Kidney capillary endothelial cell (primary cell): Measurements from ENCODE around the gene DPP6.
"Not testable (repeated sequence)": the region's sequence is repeated elsewhere in the genome, so short reads cannot be mapped to it uniquely, and the experiment has no call there.

Source experiments
- DNase-seq: peaks from one replicate; pipeline ENCODE4 v3.0.0-alpha.2; 2018; ENCODE audit warnings: low spot score

DPP6 gene

DNA sequence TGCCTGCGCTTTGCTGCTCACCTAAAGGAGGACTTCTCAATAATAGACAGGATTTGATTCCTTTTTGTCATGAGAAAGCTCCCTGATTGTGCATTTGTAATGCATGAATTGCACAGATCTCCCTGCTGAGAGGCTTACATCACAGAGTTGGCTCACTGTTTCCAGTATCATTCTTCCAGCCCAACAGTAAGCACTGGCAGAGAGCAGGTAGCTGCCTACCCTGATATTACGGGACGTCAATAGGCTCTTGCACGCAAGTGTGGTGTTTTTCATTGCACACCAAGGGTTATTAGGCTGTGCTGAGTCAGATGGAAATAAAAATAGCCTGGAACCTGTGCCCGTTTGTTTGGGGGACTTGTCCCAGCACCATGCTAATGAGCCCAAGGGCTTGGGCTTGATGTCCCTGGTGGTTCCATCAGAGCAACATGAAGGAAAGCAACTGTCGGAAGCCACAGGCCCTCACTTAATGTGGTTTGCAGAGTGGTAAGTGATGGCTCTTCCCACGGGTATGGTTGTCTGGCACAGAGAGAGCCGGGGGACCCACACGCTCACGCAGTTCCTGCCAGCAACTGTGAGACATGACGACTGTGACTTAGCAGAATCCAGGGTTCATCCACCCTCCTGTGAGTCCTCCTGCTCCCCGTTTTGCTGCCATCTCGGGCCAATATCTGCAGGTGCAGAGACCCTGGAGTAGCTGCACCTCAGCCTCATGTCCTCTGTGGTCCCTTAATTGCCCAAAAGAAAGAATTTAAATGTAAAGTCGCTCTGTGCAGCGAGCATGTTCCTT, 20.4 kb downstream of the DPP6 start:
- DNase-seq = not testable (repeated sequence)

DNA sequence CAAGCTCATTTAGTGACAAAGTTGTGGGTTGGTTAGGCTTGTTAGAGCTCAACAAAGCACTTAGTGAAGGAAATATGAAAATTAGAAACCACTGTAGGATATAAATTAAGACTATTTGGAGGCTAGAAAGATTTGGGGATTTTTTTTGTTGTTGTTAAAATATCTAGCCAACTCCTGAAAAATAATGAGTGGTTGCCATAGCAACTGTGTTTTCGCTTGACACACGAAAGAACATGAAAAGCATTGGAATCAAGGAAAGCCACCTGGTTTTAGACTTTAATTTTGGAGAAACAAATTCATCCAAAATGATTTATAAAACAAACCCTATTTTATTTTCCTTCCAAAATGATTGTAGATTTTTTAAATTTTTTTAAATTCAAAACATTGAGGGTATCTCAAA, 26.3 kb downstream of the DPP6 start:
- not testable (repeated sequence) for DNase-seq

DNA sequence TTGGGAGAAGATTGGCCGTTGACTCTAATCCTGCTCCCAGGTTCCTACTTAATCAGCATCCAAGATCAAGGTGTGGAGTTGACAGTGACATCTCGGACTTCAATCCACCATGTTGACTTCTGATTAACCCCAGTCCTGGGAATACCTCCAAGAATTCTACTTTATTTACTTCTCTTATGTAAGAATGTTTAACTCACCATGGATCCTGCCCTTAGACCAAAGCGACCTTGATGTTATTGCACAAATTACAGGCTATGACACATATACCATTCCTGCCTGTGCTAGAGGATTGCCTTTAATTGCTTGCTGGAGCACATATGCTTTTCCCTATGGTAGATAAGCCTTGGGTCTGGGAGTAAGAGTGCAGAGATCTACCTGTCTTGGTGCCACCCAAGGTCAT, 28.1 kb downstream of the DPP6 start:
- DNase-seq = not testable (repeated sequence)

DNA sequence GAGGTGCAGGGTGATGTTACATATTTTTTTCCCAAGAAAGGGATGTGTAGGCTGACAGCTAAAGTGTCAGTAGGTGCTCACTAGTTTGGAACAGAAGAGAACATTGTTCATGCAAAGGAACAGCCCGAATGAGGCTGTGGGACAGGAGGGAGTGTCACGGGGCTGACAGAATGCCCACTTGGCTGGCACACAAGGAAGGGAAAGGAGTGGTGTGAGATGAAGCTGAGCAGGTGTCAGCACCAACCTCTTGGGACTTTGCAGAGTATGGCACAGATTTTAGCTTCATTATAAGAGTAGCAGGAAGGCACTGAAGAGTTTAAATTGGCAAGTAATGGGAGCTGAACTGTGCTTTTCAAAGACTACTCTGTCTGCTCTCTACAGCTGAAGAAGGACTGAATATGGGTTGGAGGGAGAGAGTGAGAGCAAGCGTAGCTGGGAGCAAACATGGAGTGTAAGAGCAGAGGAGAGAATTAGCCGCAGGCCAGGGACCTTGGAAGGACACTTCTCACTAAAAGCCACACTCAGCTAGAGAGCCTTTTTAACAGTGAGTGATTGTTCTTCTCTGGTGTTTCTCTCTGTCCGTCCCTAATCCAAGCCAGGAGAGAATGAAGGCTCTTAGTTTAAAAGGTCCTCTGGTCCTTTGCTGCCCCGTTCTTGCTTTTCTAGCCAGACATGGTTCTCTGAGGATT, 35.0 kb downstream of the DPP6 start:
- DNase-seq = not testable (repeated sequence)

DNA sequence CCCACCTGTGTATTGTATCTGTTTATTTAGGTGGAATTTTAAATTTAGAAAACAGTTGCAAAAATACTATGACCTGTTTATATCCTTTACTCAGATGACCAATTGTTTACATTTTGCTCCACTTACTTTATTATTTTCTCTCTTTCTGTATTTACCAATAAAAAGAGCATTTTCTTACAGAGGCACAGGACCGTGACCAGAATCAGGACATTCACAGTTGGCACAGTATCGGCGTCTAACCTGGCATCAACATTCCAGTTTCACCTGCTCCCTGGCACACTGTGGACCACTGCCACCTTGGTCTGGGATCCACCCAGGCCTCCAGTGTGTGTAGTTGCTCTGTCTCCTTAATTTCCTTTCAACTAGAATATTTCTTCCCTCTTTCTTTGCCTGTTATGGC, 39.9 kb downstream of the DPP6 start:
- not testable (repeated sequence) for DNase-seq

DNA sequence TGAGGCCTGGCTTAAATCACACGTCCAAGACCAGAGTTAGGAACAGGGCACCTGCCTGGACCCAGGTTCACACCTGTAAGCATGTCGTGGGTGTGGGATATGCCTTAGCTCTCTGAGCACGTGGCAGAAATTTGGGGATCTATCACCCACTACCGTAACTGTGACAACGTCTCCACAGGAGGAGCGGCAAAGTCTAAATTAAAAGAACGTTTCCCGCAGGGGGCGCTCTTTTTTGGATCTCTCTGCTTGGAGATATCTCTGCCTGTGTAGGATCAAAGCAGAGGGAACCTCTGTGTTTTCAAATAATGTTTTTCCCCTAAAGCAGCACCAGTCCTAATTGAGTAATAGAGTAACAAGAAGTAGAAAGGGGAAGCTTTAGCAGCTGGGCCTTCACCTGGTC, 43.0 kb downstream of the DPP6 start:
- DNase-seq = not testable (repeated sequence)

DNA sequence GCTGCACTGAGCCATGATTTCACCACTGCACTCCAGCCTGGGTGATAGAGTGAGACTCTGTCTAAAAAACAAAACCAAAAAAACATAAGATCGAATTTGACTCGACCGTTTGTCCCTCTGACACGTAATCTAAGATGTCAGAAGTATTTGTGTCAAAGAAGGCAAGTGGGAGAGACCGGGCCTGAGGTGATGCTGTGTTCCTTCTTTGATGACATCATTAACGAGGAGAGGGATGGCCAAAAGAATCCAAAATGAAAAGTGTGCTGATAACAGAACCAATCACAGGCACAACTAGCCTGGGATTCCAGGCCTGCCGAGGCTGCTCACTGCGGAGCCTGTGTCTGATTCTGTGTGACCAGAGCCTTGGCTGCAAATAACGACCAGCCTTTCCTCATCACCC, 52.9 kb downstream of the DPP6 start:
- not testable (repeated sequence) for DNase-seq

DNA sequence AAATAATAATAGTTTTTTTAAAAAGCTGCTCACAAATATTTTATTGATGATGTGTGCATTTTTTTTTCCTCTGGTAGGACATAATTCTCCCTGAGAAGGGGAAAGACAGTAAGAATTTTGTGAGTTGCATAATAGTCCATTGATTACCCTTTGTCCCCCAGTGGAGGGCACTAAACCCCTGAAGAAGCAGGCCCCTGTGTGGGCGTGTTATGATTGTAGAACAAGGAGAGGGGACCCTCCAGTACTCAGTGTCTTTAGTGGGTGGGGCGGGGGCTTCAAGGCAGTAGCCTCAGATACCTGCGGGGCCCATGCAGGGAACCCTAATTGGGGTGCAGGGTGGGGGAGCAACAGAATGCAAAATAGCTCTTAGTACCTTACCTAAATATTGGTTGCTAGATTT, 57.4 kb downstream of the DPP6 start:
- DNase-seq = not testable (repeated sequence)

DNA sequence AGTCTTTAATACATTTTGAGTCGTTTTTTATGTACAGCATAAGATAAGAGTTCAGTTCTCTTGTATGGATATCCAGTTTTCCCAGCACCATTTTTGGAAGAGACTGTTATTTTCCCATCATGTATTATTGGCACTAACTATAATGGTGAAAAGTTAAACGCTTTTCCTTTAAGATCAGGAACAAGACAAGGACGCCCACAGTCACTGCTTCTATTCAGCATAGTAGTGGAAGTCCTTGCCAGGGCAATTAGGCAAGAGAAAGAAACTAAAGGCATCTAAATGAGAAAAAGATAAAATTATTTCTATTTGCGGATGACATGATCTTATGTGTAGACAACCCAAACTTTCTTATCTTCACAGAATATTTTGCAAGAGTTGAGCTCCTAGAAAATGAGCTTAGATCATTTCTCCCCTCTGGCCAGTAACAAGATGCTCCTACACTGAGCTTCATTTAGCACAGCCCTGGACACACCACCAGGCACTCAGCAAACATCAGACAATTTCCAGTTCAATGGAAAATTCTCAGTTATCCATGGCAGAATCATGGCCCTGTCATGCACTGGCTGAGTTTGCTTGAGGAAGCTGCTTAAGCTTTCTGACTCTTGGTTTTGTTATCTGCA, 61.6 kb downstream of the DPP6 start:
- DNase-seq = not testable (repeated sequence)

DNA sequence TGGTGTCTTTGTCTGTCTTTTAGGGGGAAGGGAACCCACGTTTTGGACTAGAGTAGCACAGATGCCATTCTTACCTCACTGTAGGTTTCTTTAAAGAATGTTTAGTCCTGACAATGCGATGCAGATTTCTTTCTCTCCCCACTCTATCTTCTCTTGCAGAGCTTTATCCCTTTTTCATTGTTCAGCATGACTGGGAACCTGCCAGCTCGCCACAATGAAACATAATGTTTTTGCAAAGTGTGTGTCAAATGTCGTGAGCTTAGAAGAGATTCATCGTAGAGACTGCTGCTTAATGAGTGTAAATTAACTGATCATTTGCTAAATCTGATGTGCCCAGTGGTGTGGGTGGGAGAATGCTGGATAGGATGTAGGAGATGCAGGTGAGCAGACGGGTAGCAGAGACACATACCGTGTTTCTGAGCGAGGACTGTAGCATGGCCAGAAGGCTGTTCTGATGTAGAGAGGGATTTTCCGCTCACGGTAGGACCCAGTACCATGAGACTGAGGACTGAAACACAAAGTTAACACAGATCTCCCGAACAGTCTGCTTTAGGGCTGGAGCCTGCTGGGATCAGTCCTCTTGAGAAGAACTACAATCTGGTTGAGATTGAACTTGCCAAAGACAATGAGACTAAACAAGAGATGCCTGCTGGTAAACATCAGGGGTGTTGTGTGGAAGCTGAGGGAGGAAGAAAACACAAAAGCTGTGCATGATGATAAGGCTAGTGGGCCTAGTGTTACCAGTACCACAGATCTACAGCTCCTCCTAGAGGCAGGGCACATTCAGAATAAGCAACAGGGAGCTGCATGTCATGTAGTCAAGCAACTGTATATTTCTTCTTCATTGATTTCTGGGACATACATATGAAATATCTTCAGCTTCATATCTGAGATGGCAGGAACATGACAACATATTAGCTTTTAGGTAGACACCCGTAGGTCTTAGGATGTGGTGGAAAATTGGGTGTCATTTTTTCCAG, 65.5 kb downstream of the DPP6 start:
- not testable (repeated sequence) for DNase-seq

DNA sequence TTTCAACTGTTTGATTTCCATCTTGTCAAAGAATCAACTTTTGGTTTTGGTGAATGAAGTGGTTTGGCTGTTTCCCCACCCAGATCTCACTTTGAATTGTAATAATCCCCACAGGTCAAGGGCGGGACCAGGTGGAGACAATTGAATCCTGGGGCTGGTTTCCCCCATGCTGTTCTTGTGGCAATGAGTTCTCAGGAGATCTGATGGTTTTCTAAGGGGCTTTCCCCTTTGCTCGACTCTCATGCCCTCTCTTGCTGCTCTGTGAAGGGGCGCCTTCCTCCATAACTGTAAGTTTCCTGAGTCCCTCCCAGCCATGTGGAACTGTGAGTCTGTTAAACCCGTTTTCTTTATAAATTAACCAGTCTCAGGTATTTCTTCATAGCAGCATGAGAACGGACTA, 68.6 kb downstream of the DPP6 start:
- DNase-seq = not testable (repeated sequence)

DNA sequence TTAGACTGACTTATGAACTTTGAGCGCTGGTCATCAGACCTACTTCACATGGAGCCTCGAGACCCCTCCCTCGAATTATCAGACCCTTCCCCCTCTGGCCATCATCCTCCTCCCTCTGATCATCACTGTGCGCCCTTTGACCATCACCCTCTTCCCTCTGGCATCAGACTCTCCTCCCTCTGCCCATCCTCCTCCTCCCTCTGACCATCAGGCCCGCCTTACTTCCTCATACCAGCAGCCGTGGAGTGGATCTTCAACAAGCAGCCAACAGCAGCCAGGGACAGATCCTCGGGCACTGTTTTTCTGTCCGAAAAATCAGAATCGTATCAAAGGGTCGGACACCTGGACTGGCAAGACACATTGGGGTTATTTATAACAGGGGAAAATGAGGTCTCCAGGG, 70.5 kb downstream of the DPP6 start:
- DNase-seq = not testable (repeated sequence)

DNA sequence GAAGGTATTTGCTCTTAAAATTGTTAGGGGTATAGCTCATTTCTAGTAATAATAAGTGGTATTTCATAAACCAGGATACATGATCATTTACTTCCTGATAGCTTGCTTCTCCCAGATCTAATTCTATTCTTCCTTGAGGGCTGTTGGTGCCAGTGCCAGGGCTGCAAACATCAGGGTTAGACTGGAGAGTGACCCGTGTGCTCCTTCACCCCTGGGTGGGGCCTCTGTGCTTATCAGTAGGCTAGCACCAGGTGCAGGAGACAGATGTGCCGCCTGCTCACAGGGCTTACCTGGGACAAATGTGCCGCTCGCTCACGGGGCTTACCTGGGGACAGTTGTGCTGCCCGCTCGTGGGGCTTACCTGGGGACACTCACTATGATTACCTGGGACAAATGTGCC, 71.2 kb downstream of the DPP6 start:
- DNase-seq = not testable (repeated sequence)

DNA sequence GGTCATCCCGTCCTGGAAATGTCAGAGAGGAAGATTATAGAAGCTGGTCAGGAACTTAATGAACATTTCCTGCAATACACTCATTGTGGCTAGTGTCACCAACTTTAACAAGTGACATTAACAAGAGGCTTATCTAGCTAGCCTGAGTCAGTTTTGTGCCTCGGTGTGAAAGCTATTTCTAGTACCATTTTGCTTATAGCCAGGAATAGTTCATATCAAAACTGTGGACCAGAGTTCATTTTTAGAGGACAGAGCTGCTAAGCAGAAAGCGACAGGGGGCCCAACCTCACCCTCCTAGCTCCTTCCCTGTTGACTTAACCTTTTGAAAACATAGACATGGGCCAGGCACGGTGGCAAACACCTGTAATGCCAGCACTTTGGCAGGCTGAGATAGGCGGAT, 76.9 kb downstream of the DPP6 start:
- not testable (repeated sequence) for DNase-seq

DNA sequence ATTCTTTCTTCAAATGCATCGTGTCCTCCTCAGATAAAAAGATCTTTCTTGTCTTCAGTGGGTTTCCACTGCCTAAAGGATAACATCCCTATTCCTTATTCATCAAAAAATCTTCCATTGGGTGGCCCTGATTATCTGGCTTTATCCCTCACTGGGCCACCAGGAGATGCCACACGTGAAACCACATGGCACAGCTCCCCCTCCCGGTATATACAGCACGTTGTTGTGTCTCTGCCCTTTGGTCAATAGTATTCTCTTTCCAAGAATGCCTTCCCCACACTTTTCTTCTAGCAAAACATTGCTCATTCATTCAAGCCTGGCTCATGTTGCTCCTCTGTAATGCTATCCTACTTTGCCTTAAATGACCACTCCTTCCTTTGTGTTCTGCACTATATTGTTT, 80.4 kb downstream of the DPP6 start:
- not testable (repeated sequence) for DNase-seq

DNA sequence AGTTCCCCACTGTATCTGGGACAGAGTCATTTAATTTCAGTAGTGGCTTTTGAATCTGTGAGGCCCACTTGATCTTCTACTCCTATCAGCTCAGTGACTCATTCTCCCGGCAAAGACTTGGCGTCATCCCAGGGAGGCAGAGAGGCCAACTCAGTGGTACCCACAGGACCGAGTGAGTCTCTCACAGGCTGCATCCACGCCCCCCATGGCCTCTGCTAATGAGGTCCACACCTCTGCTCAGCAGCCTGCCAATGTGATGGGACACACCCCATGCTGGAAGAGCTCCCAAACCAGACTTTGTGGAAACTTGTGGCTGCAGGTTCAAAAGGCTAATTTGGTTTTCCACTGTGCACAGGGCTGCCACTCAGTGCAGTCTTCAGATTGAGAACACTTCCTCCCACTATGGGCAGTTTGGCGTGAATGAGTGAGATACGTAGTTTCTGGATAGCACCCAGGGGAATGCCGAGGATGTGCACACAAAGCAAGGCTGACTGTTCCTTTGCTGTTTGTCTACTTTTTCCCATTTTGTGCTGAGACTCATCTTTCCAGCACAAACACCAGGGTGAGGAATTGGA, 81.6 kb downstream of the DPP6 start:
- not testable (repeated sequence) for DNase-seq

DNA sequence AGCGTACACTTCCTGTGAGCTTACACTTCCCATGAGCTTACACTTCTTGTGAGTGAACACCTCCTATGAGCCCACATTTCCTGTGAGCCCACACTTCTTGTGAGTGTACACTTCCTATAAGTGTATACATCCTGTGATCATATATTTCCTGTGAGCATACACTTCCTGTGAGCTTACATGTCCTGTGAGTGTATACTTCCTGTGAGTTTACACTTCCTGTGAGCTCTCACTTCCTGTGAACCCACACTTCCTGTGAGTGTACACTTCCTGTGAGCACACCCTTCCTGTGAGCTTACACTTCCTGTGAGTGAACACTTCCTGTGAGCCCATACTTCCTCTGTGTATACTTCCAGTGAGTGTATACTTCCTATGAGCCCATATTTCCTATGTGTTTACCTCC, 82.5 kb downstream of the DPP6 start:
- not testable (repeated sequence) for DNase-seq

DNA sequence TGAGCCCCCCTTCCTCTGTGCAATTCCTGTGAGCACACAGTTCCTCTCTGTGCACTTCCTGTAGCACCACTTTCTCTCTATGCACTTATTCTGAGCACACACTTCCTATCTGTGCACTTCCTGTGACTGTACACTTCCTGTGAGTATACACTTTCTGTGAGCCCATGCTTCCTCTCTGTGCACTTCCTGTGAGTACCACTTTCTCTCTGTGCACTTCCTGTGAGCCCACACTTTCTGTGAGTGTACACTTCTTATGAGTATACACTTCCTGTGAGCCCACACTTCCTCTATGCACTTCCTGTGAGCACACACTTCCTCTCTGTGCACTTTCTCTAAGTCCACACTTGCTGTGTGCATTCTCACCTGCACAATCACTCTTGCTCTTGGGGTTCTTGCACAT, 83.4 kb downstream of the DPP6 start:
- DNase-seq = not testable (repeated sequence)

DNA sequence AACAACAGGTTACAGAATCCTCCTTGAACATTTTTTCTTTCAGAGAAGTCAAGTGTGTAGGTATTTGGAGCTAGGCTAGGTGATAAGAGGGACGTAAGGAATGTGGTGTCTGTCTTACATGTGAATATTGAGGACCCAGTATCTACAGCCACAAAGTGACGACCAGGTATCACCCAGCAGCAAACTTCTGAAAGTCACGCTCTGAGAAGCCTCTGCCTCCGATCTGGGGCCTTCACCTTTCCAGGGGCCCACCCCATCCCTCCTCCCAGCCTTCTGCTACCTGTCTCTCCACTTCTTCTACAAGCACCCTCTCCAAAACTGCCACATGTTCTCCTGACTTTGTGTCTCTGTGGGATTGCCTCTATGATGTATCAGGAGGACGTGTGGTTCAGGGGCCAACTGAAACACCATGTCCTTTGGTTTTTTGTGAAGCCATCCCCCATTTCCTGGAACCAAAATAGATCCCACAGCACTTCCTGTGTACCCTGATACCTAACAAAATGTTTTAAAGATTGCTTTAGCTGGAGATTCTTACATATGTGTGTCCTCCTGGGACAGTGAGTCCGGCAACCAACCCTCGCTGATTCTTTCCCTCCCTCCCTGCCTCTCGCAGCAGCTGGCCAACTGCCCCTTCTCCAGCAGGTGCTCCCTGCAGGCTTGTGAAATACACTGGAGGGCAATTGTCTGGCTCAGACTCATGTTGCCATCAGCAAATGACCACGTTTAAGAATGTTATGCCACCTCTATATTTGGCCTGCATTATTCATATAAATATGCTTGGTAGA, 93.9 kb downstream of the DPP6 start:
- DNase-seq = not testable (repeated sequence)

DNA sequence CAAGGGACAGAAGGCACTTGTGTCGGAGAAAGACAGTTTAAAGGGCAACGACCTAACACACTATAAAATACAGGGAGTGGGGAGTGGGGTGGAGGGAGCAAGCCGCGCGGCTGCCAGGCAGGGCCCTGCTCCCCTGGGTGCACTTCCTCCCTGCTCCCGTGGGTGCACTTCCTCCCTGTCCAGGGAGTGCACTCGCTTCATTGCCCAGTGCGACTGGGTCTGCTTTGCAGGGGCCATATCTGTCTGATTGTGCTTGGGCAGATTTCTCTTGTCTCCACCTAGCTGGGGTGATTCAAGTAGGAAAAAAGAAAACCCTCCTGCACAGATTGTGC, 94.5 kb downstream of the DPP6 start:
- not testable (repeated sequence) for DNase-seq
